Activated CD8-positive, alpha-beta memory T cell treated with anti-CD3 and anti-CD28 coated beads for 4 hours (primary cell): ENCODE results near the gene RXRG.

ENCODE experiments used
- DNase-seq, 2 donors: peaks; one replicate each; pipeline ENCODE4 v3.0.0-alpha.2; 2020; ENCODE audit warnings: low read depth in 2 of 2

RXRG gene

GRCh38 chr1:165451691-165452090, 6.8 kb upstream of the RXRG start:
- DNase-seq, result no peak

- DNase-seq, result no peak
Measured at GRCh38 chr1:165449131-165449530, 4.2 kb upstream of the RXRG start.

GRCh38 chr1:165445388-165445787, 462 bp upstream of the RXRG start:
- DNase-seq, result no peak

- DNase-seq, result no peak
Measured at GRCh38 chr1:165443539-165444311, 1.2 kb downstream of the RXRG start.

- no peak for DNase-seq
Measured at GRCh38 chr1:165442653-165443052, 2.3 kb downstream of the RXRG start.

- no peak for DNase-seq
Measured at GRCh38 chr1:165442053-165442452, 2.9 kb downstream of the RXRG start.

GRCh38 chr1:165441166-165441880, 3.6 kb downstream of the RXRG start:
- DNase-seq, result no peak

GRCh38 chr1:165439330-165439729, 5.6 kb downstream of the RXRG start:
- no peak for DNase-seq

- no peak for DNase-seq
Measured at GRCh38 chr1:165436994-165437393, 7.9 kb downstream of the RXRG start.

- no peak for DNase-seq
Measured at GRCh38 chr1:165435801-165436200, 9.1 kb downstream of the RXRG start.

- DNase-seq, result no peak
Measured at GRCh38 chr1:165434281-165434680, 10.6 kb downstream of the RXRG start.

- no peak for DNase-seq
Measured at GRCh38 chr1:165431079-165431478, 13.8 kb downstream of the RXRG start.

GRCh38 chr1:165426745-165427144, 18.2 kb downstream of the RXRG start:
- DNase-seq, result no peak

- DNase-seq, result no peak
Measured at GRCh38 chr1:165425621-165426020, 19.3 kb downstream of the RXRG start.

- DNase-seq, result no peak
Measured at GRCh38 chr1:165424454-165425216, 20.3 kb downstream of the RXRG start.

- no peak for DNase-seq
Measured at GRCh38 chr1:165423136-165423535, 21.8 kb downstream of the RXRG start.

GRCh38 chr1:165420655-165421054, 24.3 kb downstream of the RXRG start:
- no peak for DNase-seq

- DNase-seq, result no peak
Measured at GRCh38 chr1:165419839-165420238, 25.1 kb downstream of the RXRG start.

- DNase-seq, result no peak
Measured at GRCh38 chr1:165418195-165418594, 26.7 kb downstream of the RXRG start.

- DNase-seq, result no peak
Measured at GRCh38 chr1:165416876-165417275, 28.1 kb downstream of the RXRG start.

GRCh38 chr1:165415068-165415467, 29.9 kb downstream of the RXRG start:
- no peak for DNase-seq

- no peak for DNase-seq
Measured at GRCh38 chr1:165414620-165415019, 30.3 kb downstream of the RXRG start.

- no peak for DNase-seq
Measured at GRCh38 chr1:165411396-165411795, 33.5 kb downstream of the RXRG start.
